HG03196 (cell line): ENCODE results near the gene MAGEA8.
"Not testable (repeated sequence)": the region's sequence is repeated elsewhere in the genome, so short reads cannot be mapped to it uniquely, and the experiment has no call there.

Source experiments
- ATAC-seq: cut with Tn5 transposase; IDR thresholded peaks from one replicate; pipeline ENCODE4 v1.9.1; 2021; ENCODE audit not compliant: unreplicated experiment

Gene MAGEA8, protein sequence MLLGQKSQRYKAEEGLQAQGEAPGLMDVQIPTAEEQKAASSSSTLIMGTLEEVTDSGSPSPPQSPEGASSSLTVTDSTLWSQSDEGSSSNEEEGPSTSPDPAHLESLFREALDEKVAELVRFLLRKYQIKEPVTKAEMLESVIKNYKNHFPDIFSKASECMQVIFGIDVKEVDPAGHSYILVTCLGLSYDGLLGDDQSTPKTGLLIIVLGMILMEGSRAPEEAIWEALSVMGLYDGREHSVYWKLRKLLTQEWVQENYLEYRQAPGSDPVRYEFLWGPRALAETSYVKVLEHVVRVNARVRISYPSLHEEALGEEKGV

DNA sequence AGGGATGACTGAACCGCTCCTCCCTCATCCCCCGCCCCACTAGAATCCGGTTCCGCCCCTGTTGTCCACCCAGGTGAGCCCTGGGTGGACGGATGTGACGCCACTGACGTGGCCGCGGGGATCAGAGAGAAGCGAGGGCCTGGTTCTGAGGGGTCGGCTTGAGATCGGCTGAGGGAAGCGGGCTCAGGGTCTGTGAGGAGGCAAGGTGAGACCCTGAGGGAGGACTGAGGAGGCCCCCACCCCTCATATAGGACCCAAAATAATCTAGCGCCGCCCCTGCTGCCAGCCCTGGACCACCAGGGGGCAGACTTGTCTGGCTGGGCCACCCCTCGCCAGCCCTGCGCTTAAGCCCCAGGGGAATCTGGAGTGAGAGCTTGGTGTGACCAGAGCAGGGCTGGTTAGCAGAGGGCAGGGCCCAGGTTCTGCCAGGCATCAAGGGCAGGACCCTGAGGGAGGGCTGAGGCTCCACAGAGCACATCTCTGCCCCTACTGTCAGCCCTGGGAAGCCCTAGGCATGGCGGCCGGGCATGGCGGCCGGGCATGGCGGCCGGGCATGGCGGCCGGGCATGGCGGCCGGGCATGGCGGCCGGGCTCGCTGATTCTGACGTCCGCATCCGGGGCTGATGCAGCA lies at the start of gene MAGEA8:
TSS of gene MAGEA8 (plus strand) at position 103 of the 631 bp plus-strand sequence. CDS start 3,090 bp downstream, outside the sequence.
- ATAC-seq = no peak

DNA sequence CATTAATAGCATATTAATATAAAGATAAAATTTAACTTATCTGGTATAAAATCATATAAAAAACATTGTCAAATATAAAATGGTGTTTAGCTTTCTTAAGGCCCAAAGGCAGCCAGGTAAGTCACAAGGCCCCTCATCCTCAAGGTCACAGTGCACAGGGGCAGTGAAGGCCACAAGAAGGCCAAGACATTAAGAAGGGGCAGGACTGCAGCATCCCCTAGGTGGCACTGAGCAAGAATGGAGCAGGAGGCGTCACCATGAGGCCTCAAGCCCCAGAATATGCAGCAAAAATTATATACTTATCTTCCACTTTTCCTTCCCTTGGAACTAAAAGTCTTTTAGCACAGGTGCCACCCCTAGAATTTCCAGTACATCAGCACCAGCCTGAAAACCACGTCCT lies 49.5 kb upstream of the MAGEA8 start:
- ATAC-seq = no peak

DNA sequence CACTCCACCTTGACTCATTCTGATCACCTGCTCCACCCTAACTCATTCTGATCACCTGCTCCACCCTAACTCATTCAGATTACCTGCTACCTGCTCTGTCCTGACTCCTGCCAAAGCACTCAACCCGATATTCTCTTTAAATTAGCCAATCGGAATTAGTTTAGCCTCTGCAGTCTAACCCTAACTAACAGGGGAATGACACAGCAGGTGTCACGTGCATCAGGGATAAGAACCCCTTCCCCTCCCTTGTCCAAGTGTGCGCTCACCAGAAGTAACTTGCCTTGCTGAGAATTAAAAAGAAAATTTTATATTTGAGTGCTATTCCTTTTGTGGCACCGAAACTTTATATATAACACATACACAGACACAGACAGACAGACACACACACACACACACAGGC lies 44.3 kb upstream of the MAGEA8 start:
- ATAC-seq = not testable (repeated sequence)

DNA sequence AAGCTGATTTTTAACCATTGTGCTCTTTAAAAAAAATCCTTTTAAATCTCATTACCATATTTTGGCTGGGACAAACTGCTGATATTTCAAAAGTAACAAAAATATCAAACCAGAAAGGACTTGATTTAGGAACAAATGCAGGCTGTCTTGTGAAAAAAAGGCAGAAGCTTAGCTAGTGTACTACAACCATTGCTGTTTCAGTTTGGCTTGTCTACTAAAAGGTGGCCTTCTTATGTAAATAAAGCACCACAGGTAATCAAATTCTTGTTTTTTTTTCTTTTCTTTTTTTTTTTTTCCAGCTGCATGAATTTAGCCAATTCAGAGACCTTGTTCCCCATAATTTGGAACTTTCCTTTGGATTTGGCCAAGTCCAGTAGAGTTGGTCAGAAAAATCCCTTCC lies 43.8 kb upstream of the MAGEA8 start:
- no peak for ATAC-seq

DNA sequence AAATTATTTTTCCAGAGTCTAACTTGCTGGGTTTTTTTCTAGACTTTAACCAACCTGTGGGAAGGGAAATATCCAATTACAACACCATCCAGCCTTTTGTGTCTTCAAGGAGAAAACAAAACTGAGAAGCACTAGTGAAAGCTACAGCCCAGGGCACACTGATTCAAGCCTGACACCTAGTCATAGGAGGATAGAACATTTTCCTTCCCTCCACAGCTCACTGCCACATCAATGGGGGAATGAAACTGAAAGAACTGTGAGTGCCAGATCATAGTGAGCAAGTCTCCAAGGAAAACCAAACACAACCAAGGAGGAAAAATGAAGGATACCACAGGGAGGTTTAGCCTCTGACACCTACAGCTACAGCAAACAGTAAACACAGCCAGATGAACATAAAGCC lies 43.3 kb upstream of the MAGEA8 start:
- peak; percentile 96 for ATAC-seq

DNA sequence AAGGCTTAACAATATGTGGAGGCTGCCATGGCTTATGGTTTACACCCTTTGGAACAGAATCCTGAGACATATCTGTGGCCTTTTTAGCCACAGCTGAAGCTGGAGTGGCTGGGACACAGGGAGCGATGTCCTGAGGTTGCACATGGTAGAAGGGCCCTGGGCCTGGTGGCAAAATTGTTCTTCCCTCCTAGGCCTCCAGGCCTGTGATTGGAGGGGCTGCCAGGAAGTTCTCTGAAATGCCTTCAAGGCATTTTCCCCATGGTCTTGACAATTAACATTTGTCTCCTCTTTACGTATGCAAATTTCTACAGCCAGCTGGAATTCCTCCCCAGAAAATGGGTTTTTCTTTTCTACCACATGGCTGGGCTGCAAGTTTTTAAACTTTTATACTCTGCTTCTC lies 39.1 kb upstream of the MAGEA8 start:
- no peak for ATAC-seq

DNA sequence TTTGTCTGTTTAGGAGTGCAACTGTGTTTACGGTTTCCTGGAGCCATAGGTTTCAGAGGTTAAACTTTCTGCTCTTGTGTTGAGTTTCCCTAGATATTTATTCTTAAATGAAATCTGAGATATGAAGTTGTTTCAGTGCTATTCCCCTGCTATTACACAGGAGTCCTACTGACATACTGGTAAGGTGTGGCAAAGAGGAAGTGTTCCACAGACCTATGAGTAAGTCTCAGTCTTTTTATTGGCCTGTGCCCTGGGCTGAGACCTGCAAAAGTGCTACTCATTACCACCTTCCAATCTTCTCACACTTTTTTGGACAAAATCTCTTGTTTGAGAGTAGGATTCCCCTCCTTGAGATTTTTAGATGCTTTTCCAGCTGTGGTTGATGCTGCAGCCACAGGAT lies 35.6 kb upstream of the MAGEA8 start:
- no peak for ATAC-seq

DNA sequence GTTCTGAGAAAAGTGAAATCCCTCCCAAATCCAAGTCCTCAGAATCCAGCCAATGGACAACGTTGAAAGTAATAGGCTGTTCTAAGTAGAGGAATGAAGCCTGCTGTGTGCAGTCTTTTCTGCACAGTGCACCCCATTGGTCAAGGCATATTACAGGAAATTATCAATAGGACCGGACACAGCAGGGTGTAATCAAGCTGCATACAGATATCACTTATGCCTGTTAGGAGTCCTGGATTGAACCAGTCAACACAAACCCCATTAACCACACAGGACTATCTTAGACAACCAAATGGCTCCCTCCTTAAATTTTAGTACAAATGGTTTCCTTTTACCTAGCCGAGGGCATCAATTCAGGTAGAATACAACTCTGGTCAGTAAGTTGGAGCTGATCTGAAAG lies 34.2 kb upstream of the MAGEA8 start:
- no peak for ATAC-seq

DNA sequence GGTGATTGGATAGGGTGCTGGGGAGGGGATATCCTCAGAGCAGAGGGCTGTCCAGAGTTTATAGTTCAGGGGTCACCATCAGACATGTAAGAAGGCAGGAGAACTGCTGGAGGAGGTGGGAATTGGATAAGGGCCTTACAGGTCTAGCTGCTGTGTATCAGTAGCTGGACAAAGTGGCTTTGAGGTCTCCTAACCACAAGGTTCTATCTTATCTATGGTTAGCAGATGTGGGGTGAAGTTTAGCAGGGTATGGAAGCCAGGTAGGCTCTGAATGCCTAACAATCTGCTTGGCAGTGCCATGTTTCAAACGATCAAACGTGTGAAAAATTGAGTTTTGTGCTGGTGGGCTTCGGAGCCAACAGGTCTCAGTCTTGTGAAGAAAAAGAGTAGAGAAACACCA lies 32.1 kb upstream of the MAGEA8 start:
- ATAC-seq = no peak

DNA sequence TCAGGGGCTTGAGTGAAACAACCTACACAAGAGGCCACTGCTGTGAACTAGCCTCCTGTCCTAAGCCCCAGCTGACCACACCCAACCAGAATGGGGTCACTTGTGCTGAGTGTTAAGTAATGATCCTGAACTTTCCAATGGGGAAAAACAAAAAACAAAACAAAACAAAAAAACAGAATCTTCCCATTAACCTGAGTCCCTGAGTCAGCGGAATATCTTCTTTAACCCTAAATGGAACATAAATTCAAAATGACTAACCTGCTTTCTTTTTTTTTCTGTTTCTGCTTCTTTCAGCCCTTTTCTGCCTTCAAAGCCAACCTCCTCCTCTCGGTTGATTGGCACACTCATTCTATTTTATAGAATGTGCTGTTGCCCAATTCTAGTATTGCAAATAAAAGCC lies 31.2 kb upstream of the MAGEA8 start:
- ATAC-seq = no peak

DNA sequence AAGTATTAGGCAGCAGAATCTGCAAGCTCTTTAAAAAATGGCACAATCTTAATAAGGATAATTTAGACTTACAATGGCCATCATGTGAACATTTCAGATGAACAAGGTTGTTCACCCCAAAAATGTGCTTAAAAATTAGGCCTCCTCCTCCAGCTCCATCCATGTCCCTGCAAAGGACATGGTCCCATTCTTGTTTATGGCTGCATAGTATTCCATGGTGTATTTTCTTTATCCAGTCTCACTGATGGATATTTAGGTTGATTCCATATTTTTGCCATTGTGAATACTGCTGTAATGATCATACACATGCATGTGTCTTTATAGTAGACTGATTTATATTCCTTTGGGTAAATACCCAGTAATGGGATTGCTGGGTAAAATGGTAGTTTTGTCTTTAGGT lies 29.1 kb upstream of the MAGEA8 start:
- ATAC-seq = no peak

DNA sequence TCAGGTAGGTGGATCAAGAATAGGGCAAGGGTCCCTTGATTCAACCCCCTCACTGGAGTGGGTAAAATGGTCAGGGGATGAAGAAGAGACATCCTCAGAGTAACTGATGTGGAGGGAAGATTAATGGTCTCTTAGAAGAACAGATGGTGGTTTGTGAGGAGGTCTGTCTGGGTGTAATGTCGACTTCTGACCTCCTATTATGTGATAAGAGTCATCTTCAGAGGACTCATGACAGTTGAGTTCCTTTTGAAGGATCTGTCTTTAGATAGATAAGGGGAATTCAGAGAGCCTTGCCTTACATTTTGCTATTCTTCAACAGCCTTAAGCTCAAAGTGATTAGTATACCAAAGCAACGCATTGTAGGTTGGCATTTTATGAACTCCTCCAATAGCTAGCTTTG lies 27.1 kb upstream of the MAGEA8 start:
- ATAC-seq = no peak

DNA sequence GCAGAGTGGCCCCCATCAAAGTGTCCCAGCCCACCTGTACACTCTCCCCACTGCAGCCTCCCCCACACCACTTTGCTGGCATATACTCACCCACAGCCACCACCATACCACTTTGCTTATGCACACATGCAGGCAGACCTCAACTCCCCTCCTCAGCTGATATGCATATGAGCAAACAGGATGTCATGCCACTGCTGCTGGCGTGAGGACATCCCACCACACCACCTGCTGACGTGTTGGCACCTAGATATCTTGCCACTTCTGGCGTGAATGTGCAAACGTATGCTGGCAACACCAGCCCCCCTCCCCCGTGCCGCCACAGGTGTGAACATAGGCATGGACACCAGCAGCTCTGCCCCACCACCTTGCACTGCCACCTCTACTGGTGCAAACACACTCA lies 22.4 kb upstream of the MAGEA8 start:
- ATAC-seq = no peak

DNA sequence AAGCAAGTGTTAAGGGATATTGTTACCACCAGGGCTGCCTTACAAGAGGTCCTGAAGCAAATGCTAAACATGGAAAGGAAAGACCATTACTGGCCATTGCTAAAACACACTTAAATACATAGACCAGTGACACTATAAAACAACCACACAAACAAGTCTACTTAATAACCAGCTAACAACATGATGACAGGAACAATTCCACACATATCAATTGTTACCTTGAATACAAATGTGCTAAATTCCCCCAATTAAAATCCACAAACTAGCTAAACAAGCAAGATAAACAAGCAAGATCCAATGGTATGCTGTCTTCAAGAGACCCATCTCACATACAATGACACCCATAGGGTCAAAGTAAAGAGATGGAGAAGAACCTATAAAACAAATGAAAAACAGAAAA lies 20.5 kb upstream of the MAGEA8 start:
- no peak for ATAC-seq

DNA sequence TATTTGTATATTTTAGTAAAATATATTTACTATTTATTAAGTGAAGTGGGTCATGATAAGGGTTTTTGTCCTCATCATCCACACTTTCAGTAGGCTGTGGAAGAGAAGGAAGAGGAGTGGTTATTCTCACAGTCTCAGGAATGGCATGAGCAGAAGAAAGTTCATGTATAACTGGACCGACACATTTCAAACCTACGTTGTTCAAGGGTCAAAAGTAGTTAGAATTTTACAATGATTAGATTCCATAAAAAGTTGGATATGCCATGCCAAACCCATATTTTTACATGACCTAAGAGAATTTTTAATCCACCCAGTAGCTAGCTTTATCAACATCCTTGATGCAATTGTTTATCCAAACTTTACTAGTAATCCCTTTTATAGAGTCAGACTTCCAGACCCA lies 15.6 kb upstream of the MAGEA8 start:
- no peak for ATAC-seq

DNA sequence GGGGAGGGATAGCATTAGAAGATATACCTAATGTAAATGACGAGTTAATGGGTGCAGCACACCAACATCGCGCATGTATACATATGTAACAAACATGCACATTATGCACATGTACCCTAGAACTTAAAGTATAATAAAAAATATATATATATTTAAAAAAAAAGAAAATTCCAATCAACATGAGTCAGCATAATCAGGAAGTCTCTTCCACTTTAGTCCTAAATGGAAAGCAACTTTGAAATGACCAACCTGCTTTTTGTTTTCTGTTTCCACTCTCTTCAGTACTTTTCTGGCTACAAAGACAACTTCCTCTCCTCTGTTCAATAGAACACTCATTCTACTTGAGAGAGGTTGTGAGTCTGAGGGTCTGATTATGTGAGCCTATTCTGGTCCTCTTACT lies 13.5 kb upstream of the MAGEA8 start:
- ATAC-seq = no peak

DNA sequence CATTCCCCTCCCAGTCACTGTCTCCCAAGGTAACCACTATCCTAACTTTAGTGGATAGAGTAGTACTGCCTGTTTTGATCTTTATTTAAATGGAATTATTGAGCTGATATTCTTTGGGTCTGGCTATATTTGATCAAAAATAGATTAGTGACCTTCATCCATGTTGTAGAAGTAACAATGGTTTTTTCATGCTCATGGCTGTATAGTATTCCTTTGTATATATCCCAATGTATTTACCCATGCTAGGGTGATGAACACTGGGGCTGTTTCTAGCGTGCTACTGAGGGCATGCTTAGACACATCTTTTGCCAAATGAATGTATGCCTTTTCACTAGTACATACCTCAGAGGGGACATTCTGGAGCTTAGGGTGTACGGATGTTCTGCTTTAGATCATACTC lies 10.1 kb upstream of the MAGEA8 start:
- ATAC-seq = no peak

DNA sequence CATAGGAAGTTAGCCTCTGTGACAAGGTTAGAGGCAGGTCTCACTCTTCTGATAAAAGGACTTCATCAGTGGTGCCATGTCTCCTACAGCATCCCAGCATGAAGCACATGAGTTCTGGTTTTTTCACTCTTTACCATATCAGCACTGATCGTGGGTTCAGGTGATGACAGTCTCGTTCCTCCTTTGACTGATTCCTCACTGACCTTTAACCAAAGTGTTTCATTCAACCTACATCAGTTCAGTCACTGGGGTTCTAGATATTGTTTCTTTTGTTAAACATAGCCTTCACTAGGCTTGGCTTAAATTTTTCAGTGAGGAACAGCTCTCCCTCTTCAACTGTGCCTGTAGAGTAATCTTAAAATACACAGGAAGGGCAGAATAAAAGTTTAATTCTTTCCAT lies 9.6 kb upstream of the MAGEA8 start:
- no peak for ATAC-seq

DNA sequence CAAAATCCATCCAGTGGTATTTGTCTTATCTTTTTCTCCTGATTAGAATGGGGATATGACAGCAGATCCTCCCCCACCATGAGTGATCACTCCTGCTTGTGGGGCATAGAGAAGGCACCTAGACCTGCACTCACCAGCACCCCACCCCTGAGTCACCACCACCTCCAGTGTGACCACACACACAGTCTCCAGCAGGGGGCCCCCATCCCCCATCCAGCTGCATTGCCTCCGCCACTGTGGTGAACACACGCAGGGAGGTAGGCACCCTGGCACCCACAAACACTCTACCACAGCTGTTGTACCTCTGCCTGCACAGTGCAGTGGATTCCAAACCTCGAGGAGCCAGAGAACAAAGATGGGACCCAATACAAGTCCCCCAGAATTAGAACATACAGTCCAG lies 9.0 kb upstream of the MAGEA8 start:
- ATAC-seq = peak; percentile 98

DNA sequence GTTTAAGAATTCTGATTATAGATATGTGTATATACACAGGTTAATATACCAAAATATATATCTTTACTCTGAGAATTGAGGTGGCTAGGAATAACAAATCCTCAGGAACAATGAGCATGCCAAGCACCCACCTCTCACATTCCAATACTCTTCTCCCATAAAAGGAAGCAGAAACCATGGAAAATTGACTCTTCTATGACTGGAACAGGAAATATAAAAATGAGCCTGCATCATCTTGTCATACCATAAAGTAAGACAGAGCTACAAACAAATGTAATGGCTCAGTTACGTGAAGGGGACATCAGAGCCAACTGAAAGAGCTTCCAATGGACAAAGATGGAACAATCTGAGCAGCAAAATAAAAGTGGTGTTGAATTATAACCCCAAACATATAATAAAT lies 3.8 kb upstream of the MAGEA8 start:
- no peak for ATAC-seq

DNA sequence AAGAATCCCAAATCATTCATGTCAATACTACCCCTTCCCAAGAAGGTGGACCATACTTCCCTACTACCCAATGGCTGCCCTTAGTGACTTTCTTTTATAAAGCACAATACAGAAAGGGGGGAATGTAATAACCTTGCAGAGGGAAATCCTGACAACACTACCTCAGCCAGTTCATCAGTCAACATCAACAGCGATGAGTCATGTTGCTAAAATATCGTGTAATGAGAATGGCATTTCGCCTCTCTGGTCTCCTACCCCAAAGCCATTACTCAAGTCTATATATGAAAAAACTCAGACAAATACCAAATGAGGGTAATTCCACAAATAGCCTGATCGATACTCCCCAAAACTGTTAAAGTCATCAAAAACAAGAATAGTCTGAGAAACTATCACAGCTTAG lies 3.3 kb upstream of the MAGEA8 start:
- no peak for ATAC-seq

DNA sequence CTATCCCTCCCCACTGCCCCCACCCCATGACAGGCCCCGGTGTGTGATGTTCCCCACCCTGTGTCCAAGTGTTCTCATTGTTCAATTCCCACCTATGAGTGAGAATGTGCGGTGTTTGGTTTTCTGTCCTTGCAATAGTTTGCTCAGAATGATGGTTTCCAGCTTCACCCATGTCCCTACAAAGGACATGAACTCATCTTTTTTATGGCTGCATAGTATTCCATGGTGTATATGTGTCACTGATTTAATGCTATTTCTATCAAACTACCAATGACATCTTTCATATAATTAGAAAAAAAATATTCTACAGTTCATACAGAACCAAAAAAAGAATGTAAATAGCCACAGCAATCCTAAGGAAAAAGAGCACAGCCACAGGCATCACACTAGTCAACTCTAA lies 9.8 kb downstream of the MAGEA8 start:
- not testable (repeated sequence) for ATAC-seq

DNA sequence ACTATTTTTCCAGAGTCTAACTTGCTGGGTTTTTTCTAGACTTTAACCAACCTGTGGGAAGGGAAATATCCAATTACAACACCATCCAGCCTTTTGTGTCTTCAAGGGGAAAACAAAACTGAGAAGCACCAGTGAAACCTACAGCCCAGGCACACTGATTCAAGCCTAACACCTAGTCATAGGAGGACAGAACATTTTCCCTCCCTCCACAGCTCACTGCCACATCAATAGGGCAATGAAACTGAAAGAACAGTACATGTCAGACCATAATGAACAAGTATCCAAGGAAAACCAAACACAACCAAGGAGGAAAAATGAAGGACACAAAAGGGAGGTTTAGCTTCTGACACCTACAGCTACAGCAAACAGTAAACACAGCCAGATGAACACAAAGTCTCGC lies 17.6 kb downstream of the MAGEA8 start:
- no peak for ATAC-seq
